ENCODE data around the gene HTR6.

Gene HTR6

DNA sequence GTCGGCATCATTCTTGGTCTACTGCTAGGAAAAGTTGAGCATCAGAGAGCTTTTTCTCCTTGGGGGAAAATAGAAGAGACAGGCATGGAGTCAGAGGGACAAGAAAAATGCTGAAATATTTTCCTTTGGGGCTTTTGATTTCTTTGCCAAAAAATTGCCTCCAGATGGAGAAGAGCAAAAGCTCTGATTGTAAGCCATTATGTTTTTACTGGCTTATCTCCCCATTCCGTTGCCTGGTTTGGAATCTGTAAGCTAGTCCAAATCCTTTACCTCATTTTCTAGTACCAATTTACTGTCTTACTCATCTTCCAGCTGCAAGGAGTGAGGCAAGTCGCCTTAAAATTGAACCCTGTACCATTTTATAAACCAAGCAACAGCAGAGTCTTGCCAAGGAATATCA is 43.9 kb upstream of the HTR6 start:
- no peak overlapping the region for H3K9ac ChIP-seq (ENCODE audit: low read depth, low read length, poor library complexity, severe bottlenecking)
- H3K4me3 ChIP-seq (ENCODE audit: low read length, poor library complexity, severe bottlenecking) = no peak overlapping the region
- no peak overlapping the region for H3K4me2 ChIP-seq (ENCODE audit: low read depth, low read length, poor library complexity, severe bottlenecking)
- no peaks in the 10 kb centered on the region for H3K27me3 ChIP-seq (ENCODE audit: insufficient read depth, low read length, poor library complexity, severe bottlenecking)
- TF ChIP-seq CTCF (conservative IDR thresholded peaks at IDR 0.05; ENCODE audit: low read length) (no peak), EZH2phosphoT487 (IDR thresholded peaks at IDR 0.05; ENCODE audit: borderline replicate concordance) (no peak)
- peaks cover 13% of the 10 kb centered on the region; the same call in 1 of the 2 replicates for H3K36me3 ChIP-seq (ENCODE audit: insufficient read depth, low read length)
- H3K9me3 ChIP-seq (ENCODE audit: insufficient read depth, low read depth, low read length) = no peaks in the 10 kb centered on the region
- H3K9me2 ChIP-seq (replicated peaks; ENCODE audit: low read depth, low read length) = no peaks in the 10 kb centered on the region
- no peaks in the 10 kb centered on the region for H4K20me1 ChIP-seq (ENCODE audit: insufficient read depth, low read length, poor library complexity, severe bottlenecking)
- H2AFZ ChIP-seq (ENCODE audit: low read length) = no peak overlapping the region
- H3K79me2 ChIP-seq (ENCODE audit: insufficient read depth, low read length) = no peaks in the 10 kb centered on the region
- no peaks in the 10 kb centered on the region for H3K4me1 ChIP-seq (ENCODE audit: insufficient read depth, low read length, poor library complexity, severe bottlenecking)
- H3F3A ChIP-seq (ENCODE audit: low read depth) = no peaks in the 10 kb centered on the region

- H3K9me2 ChIP-seq (replicated peaks; ENCODE audit: low read depth, low read length) = no peaks in the 10 kb centered on the region
- peaks cover 13% of the 10 kb centered on the region; the same call in 1 of the 2 replicates for H3K36me3 ChIP-seq (ENCODE audit: insufficient read depth, low read length)
- no peak overlapping the region for H3K4me2 ChIP-seq (ENCODE audit: low read depth, low read length, poor library complexity, severe bottlenecking)
- no peaks in the 10 kb centered on the region for H4K20me1 ChIP-seq (ENCODE audit: insufficient read depth, low read length, poor library complexity, severe bottlenecking)
- TF ChIP-seq EZH2phosphoT487 (IDR thresholded peaks at IDR 0.05; ENCODE audit: borderline replicate concordance) (no peak), CTCF (conservative IDR thresholded peaks at IDR 0.05; ENCODE audit: low read length) (no peak)
- no peaks in the 10 kb centered on the region for H3K9me3 ChIP-seq (ENCODE audit: insufficient read depth, low read depth, low read length)
- H3K79me2 ChIP-seq (ENCODE audit: insufficient read depth, low read length) = no peaks in the 10 kb centered on the region
- H3F3A ChIP-seq (ENCODE audit: low read depth) = no peaks in the 10 kb centered on the region
- no peak overlapping the region for H3K9ac ChIP-seq (ENCODE audit: low read depth, low read length, poor library complexity, severe bottlenecking)
- H3K4me1 ChIP-seq (ENCODE audit: insufficient read depth, low read length, poor library complexity, severe bottlenecking) = no peaks in the 10 kb centered on the region
- H2AFZ ChIP-seq (ENCODE audit: low read length) = no peak overlapping the region
- no peaks in the 10 kb centered on the region for H3K27me3 ChIP-seq (ENCODE audit: insufficient read depth, low read length, poor library complexity, severe bottlenecking)
- H3K4me3 ChIP-seq (ENCODE audit: low read length, poor library complexity, severe bottlenecking) = no peak overlapping the region
Measured at GRCh38 chr1:19621274-19621950, 43.3 kb upstream of the HTR6 start.

DNA sequence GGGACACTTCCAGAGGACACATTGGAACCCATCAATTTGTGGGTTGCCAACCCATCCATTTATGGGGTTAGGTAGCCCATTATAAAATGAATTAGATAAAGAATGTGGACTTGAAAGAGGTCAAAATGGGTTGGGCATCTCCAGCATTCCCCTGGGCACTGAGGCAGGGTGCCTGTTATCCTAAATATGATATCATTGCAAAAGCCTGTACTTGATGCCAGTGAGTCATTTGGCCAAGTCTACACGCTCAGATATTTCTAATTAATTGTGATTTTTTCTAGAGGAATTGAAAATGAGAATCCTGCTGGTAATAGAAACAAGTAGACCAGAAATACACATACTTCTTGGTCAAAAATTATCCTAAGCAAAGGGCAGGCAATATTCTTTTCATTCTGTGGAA is 42.5 kb upstream of the HTR6 start:
- Histone ChIP-seq H3K9me3 (ENCODE audit: insufficient read depth, low read depth, low read length) (no peaks in the 10 kb centered on the region), H3K4me1 (ENCODE audit: insufficient read depth, low read length, poor library complexity, severe bottlenecking) (no peaks in the 10 kb centered on the region), H3F3A (ENCODE audit: low read depth) (no peaks in the 10 kb centered on the region), H3K4me3 (ENCODE audit: low read length, poor library complexity, severe bottlenecking) (no peak overlapping the region), H3K79me2 (ENCODE audit: insufficient read depth, low read length) (no peaks in the 10 kb centered on the region), H4K20me1 (ENCODE audit: insufficient read depth, low read length, poor library complexity, severe bottlenecking) (no peaks in the 10 kb centered on the region), H2AFZ (ENCODE audit: low read length) (no peak overlapping the region), H3K9me2 (replicated peaks; ENCODE audit: low read depth, low read length) (no peaks in the 10 kb centered on the region), H3K36me3 (ENCODE audit: insufficient read depth, low read length) (peaks cover 21% of the 10 kb centered on the region; the same call in 1 of the 2 replicates), H3K4me2 (ENCODE audit: low read depth, low read length, poor library complexity, severe bottlenecking) (no peak overlapping the region), H3K9ac (ENCODE audit: low read depth, low read length, poor library complexity, severe bottlenecking) (no peak overlapping the region), H3K27me3 (ENCODE audit: insufficient read depth, low read length, poor library complexity, severe bottlenecking) (no peaks in the 10 kb centered on the region)
- TF ChIP-seq EZH2phosphoT487 (IDR thresholded peaks at IDR 0.05; ENCODE audit: borderline replicate concordance) = no peak
- no peak for TF ChIP-seq CTCF (conservative IDR thresholded peaks at IDR 0.05; ENCODE audit: low read length)

Data from Loucy (cell line).